NT2/D1 (cell line): ENCODE data around the gene POU3F1.

ENCODE experiments used
- SUZ12 ChIP-seq: IDR thresholded peaks from 2 replicates; pipeline ENCODE4 v1.6.1; 2011; ENCODE audit not compliant: insufficient read length, insufficient read depth; ENCODE audit errors: extremely low read depth
- YY1 ChIP-seq: IDR thresholded peaks from 2 replicates; pipeline ENCODE4 v1.6.1; 2011; ENCODE audit not compliant: insufficient read length, insufficient read depth
- ZNF274 ChIP-seq: IDR thresholded peaks from 2 replicates; pipeline ENCODE4 v1.6.1; 2011; ENCODE audit warnings: mild to moderate bottlenecking, low read depth, low read length

DNA sequence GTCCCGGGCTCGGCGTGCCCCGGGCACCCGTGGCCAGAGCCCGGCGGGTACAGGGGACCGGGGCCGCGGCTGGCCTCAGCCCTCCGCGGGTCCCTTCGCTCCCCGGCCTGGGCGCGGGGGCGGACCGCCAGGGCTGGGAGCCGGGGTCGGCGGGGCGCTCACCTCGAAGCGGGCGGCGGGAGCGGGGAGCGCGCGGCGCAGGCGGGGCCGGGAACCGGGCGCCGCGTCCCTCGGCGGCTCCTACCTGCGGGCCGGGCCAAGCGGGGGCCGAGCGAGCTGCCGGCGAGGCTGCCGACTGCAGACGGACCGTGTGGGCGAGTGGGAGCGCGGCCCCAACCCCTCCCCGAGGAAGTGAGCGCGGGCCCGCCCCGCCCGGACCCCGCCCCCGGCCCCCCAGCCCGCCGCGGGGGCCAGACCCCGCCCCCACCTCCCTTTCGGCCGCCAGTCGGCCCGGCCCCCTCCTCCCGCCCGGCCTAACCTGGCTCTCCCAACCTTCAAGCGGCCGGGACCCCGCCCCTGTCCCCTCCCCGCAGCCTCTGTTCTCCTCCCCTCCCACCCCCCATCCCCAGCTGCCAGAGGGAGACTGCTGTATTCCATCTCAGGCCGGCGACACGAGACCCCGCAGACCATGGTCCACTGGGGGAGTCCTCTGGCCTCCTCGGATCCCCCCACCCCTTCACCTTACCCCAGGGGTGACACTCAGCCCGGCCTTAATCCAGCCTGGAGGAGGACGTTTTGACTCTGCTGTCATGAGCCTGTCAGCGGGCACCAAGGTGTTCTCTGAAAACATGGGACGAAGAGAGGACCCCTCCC lies 41.2 kb downstream of the POU3F1 start, which contains the start of gene FHL3:
- TF ChIP-seq ZNF274 (no peak), YY1 (no peak), SUZ12 (no peak)
